HUDEP-2 (cell line): ENCODE data around the gene SPAG4.

Experiments
- DNase-seq, 76 experiments: peaks; one replicate each; lab custom pipeline; 2025; ENCODE audit not compliant: unreplicated experiment in 76 of 76; lab: John Stamatoyannopoulos, UW

Gene SPAG4, protein sequence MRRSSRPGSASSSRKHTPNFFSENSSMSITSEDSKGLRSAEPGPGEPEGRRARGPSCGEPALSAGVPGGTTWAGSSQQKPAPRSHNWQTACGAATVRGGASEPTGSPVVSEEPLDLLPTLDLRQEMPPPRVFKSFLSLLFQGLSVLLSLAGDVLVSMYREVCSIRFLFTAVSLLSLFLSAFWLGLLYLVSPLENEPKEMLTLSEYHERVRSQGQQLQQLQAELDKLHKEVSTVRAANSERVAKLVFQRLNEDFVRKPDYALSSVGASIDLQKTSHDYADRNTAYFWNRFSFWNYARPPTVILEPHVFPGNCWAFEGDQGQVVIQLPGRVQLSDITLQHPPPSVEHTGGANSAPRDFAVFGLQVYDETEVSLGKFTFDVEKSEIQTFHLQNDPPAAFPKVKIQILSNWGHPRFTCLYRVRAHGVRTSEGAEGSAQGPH

DNA sequence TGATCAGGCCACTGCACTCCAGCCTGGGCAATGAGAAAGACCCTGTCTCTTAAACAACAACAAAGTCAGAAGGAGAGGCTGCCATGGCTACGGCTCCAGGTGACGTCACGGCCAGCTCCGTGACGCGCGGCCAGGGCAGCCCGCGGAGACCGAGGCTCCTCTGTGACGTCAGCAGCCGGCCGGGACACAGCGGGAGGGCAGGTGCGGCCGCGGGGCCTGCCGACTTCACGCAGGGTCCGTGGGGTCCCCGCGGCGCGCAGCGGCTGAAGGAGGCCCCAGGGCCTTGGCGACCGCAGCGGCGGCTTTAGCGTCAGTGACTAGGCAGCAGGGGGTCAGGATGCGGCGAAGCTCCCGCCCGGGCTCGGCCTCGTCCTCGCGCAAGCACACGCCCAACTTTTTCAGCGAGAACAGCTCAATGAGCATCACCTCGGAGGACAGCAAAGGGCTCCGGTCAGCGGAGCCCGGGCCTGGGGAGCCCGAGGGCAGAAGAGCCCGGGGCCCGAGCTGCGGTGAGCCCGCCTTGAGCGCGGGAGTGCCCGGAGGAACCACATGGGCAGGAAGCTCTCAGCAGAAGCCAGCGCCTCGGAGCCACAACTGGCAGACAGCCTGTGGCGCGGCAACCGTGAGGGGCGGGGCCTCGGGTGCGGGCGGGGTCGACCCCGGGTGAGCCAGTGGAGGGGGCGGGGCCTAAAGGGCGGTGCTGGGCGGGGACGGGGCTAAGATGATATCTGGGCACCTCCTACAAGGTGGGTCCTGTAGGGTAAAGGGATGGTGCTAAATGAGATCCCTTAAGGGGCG, at the start of gene SPAG4:
Gene SPAG4, plus strand, starts transcription at position 163 of the 798 bp plus-strand sequence. Its CDS starts 175 bp downstream, at position 338.
- DNase-seq: peak in 74 of 76 experiments; percentile 74 to 100 (median 99)

DNA sequence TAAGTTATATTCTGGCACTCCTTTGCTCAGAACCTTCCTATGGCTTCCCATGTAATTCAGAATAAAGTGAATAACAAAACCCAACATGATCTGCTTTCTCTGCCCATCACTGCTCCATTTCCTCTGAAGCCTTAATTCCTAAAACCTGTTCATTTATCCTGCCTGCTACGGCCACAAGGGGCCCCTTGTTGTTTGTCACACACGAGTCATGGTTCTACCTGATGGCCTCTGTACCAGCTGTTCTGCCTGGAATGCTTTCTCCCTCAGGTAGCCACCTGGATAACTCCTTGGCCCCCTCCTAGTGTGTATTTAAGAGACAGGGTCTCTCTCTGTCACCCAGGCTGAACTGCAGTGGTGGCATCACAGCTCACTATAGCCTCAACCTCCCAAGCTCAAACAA, 47.0 kb upstream of the SPAG4 start:
- peak in 11 of 76 experiments; percentile 2 to 25 (median 12) for DNase-seq

DNA sequence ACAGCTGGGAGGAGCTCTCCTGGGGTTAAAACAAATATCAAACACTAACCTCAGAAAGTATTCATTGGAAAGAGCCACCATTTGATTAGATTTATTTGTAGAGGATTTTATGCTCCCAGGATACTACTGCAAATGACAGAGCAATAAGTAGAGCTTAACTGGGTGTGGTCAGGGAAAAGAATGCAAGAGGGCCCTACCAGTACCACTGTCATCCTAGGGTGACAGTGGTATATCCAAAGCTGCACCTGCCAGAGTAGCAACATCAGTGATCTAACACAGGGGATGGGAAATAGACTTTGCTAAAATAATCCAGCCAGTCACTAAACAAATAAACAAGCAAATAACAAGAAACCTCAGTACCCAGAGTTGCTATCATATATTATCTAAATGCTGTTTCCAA, 44.1 kb upstream of the SPAG4 start:
- DNase-seq: no peak

DNA sequence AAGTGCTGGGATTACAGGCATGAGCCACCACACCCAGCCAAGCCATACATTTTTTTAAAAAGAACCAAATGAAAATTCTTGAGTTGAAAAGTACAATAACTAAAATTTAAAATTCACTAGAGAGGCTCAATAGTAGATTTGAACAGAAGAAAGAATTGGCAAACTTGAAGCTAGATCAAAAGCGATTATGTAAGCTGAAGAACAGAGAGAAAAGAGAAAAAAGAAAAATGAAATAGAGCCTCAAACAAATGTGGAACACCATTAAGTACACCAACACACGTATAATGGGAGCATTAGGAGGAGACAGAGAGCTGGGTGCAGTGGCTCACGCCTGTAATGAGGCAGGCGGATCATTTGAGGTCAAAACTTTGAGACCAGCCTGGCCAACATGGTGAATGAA, 42.8 kb upstream of the SPAG4 start:
- DNase-seq: no peak

DNA sequence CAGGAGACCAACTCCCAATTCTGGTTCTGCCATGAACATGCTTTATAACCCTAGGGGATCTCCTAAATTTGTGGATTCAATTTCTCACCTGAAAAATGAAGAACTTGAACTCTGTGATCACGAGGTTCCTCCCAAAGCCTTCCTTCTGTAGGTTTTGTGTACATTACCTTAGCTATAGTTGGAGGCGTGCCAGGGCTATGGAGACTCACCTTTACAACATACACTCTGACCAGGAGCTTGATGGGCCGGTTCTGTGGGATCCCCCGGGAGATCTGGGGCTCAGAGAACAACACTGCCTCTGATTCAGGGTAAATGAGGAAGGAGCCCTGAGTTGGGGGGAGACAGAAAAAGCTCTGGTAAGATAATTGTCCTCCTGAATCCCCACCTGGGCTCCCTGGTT, 39.7 kb upstream of the SPAG4 start:
- DNase-seq: no peak

DNA sequence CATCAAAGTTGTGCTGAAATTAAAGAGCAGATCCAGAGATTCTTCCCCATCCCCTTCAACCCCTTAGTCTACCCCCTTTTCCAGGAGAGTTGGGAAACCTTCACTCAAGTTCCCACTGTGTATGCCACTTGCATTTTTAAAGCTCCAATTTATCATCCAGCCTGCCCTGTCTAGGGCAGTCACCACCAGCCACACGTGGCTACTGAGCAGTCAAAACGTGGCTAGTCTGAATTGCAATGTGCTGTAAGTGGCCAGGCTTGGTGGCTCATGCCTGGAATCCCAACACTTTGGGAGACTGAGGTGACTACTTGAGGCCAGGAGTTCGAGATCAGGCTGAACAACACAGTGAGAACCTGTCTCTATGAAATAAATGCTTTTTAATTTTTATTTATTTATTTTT, 38.8 kb upstream of the SPAG4 start:
- DNase-seq: no peak

DNA sequence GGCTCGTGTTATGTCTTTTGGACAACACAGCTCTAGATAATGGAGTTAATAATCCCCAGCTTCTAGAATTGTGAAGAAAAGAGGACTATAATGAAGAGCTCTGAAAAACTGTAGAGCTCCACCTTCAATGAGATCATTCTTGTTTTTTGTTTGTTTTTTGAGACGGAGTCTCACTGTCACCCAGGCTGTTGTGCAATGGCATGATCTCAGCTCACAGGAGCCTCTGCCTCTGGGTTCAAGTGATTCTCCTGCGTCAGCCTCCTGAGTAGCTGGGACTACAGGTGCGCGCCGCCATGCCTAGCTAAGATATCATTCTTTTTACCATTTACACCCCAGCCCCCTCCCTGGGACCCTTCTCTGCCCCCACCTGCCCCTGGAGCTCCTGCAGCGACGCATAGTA, 37.2 kb upstream of the SPAG4 start:
- DNase-seq: no peak

DNA sequence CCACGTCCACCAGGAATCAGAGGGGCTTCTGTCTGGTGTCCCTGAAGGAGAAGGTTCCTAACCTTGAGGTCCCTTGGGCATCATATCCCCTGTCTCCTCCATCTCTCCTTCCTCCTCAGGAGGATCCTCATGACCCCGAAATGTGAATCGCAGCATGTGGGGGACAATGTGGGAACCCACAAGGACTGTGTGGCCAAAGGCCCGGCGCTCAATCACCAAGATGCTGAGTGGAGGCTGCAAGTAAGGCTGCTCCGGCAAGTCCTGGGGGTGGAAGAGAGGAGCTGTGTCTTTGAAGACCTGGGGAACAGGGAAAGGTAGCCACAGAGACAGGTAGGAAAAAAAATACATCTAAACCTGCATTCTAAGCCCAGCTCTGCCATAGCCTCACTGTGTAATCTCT, 36.4 kb upstream of the SPAG4 start:
- no peak for DNase-seq

DNA sequence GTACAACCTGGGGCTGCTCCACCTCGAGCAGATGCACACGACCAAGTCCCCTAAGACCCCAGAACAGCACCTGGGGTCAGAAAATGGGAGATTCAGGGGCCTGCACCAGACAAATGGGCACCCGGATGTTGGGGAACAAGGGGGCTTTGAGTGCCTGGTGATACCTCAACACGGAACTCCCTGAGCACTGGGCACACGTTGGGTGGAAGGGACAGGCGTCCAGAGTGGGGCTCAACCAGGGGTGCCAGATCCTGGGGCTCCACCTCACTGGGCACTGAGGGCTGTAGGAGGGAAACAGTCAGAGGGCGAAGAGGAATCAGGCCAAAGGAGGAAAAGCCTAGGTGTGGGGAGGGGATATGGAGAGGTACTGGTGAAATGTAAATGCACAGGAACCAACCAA, 33.5 kb upstream of the SPAG4 start:
- no peak for DNase-seq

DNA sequence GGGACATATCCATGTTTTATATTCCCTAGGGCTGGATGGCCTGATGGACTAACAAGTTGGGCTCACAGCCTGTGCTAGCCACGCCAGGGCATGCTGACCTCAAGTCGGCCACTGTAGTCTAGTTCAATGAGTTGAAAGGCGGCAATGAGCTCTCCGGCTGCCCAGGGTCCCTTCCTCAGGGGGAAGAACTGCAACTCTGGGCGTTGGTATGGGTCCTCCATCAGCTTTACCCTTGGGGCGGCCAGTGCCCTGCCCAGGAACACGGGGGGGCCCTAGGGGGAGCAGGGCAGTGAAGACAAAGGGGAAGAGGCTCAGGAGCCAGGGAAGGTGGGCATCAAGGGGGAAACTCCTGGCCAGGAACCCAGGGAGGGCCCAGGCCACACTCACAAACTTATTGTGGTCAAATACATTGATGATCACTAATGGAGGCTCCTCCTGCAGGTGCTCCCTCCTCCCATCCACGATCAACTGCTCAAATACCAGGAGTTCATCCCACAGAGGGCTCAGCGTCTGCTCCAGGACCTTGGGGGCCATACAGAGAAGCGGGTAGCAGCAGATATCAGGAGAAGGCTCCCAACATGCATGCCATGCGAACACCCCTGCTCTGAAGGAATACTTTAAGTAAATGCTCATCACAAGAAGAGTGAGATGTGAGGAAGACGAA, 32.8 kb upstream of the SPAG4 start:
- no peak for DNase-seq

DNA sequence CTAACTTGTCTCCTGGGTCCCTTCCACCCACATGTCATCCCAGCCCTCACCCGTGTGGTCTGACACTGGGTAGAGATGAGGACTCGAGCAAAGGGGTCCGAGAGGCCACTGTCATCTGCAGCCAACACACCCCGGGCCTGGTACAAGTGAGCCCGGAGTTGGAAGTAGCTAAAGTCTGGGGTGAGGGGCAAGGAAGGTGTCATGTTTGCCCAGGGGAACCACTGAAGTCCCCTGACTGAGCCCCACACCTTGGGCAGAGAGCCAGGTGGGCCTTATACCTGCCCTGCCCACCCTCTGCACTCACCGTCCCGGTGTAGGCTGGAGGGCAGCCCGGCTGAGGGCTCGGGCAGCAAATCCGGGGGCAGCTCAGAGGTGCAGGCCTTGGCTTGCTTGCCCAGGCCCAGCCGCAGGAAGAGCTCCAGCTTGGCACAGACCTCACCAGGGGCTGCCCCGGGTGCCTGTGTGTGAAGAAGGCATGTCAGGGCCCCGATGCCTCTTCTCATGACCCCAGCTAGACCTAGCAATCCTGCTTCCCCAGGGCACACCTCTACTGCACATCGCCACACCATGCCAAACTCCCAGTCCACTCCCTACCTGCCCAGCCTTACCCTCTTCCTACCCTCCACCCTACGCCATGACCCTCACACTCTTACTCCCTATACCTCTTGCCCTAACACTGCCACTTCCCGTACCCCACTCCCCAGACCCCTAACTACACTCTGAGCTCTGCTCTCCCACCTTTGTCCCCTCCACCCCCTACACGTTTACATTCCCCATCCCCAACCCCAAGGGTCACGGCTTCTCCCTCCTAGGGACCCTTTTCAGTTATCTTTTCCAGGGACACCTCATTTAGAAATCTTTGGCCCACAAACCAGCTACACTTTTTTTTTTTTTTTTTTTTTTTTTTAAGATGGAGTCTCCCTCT, 31.7 kb upstream of the SPAG4 start:
- no peak for DNase-seq

DNA sequence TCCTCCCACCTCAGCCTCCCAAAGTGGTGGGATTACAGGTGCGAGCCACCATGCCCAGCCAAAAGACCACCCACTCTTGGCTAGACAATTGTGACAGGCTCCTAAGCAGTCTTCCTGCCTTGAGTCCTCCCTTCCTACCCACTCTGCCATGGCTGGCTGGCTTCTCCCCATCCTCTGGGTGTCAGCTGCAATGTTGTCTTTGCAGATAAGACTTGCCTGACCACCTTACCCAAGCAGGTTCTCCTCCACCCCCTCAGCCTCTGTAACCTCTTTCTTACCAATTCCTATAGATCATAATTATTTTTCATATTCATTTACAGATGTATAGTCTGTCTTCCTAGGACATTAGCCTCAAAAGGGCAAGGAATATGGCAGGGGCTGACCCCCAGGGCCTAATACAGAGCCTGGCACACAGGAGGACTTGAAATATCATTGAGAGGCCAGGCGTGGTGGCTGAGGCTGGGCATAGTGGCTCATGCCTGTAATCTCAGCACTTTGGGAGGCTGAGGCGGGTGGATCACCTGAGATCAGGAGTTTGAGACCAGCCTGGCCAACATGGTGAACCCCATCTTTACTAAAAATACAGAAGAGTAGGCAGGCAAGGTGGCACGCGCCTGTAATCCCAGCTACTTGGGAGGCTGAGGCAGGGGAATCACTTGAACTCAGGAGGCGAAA, 28.7 kb upstream of the SPAG4 start:
- no peak for DNase-seq

DNA sequence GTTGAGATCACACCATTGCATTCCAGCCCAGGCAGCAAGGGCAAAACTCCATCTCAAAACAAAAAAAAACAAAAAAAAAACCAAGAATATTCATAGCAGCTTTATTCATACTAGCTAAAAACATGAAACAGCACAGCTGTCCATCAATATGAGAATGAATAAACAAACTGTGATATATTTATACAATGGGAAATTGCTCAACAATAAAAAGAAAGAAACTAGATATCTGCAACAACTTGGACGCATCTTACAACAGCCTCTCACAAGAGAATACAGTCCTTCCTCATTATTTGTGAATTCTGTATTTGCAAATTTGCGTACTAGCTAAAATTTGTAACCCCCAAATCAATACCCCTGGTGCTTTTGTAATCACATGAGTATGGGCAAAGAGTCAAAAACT, 28.2 kb upstream of the SPAG4 start:
- DNase-seq: no peak

DNA sequence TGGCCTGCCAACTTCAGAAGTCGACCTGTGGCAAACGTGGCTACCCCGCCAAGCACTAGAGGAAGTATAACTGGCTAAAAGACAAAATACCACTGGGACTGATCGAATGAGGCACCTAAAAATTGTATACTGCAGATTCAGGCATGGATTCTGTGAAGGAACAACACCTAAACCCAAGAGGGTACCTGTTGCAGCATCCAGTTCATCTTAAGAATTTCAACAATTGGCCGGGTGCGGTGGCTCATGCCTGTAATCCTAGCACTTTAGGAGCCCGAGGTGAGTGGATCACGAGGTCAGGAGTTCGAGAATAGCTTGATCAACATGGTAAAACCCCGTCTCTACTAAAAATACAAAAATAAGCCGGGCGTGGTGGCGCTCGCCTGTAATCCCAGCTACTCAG, 27.2 kb upstream of the SPAG4 start:
- no peak for DNase-seq

DNA sequence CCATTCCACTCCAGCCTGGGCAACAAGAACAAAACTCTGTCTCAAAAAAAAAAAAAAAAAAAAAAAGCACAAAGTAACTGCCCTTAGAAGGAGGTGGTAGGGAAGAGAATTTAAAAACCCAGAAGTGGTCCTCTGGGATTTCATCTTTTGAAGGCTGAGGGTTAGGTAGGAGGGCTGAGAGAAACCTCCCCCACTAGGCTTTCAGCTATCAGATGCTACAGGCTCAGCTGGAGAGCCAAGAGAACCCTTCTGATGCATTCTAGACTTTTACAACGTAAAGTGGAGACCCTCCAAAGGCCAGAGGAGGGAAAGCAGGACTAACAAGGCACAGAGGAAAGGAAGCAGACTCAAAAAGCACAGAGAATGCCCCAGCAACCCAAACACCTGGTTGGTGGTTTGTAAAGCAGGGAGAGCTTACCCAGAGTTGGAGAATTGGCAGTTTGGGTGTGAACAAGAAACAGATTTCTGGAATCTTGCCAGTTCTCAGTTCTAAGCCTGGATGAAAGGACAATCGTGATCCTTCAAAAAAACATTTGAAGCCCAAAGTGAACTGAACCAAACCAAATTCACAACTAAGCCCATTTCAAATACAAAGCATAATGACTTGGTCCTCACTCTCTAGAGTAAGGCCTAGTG, 23.2 kb upstream of the SPAG4 start:
- peak in 10 of 76 experiments; percentile 6 to 34 (median 18) for DNase-seq

DNA sequence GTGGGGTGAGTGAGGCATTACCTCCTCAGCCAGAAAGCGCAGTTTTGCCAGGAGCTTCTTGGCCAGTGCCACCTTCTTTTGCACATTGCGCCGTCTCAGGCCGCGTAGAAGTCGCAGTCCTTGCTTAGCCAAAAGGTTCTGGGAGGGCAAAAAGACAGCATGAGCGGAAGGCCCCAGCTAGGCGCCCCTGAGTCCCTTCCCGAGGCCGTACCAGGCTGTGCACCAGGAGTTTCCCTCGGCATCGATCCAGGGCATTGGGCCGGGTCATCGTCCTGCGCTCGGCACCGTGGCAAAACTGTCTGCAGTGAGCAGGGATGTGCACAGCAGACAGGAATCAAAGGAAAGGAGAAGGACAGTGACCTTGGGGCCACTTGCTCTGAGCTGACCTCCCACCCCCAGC, 20.2 kb upstream of the SPAG4 start:
- DNase-seq: no peak

DNA sequence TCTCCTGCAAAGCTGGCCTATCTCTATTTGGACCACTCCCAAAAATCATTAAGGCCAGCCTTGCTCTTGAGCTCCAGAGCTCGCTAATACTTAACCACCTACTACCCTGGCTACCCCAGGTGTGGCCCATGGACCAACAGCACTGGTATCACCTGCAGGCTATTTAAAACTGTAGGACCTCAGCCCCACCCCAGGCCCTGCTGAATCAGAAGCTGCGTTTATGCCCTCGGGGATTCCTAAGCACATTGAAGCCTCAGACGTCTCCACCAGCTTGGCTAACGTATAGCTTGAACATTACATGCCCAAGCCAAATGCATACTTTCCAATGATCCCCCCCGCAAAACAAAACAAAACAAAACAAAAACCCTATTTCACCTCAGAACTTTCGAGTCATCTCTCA, 19.7 kb upstream of the SPAG4 start:
- no peak for DNase-seq

DNA sequence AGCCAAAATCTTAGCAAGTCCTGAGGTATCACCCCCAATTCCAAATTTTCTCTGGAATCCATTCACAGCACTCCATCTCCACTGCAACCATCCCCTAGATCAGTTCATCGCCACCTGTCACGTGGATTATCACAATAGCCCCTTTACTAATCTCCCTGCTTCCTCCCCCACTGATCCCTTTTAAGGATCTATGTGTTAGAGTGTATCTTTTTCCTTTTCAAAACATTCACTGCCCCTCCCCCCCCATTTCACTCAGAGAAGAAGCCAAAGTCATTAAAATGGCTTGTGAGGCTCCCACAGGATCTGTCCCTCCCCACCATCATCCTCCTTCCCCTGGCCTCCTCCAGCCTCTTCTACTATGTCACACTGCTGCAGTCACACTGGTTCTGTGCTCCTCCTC, 18.4 kb upstream of the SPAG4 start:
- DNase-seq: no peak

DNA sequence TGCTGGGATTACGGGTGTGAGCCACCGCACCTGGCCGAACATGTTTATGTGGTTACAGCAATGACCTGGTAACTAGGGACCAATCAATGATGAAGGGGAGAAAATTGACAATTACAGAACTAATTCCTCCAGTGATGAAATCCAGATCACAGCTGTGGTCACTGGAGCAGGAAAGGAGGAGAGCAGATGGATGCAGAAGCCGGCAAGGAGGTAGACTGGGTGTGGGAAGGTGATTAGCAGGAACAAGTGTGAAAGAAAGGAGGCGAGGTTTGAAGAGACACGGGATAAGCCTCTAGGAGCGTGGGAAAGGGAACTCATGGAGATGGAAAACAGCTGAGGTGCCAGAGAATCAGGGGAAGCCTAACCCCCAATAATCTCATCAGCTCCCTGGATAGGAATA, 17.2 kb upstream of the SPAG4 start:
- DNase-seq: no peak
